Left lobe of liver (tissue), 2 donors: ENCODE results near the gene TMEM156. TPM values are rescaled to one million over a fixed set of nuclear protein-coding genes. Genes with fewer than 3 reads are reported as not detected.

Source experiments
- ATAC-seq: fragments of 200-7000 bp; cut with Tn5 transposase; one replicate; pipeline ENCODE4 v1.9.1; 2020; ENCODE audit warnings: mild to moderate bottlenecking, moderate library complexity
- DNase-seq: peaks from one replicate; pipeline ENCODE4 v3.0.0-alpha.2; 2020; ENCODE audit warnings: low spot score
- total RNA-seq: library from RNA; stranded (reverse); gene quantifications from one replicate; pipeline ENCODE4 v1.2.1, GENCODE V29; 2021
- donor health status: DM: no; HTN: no; CAD: no; lungs with moderate emphysema.
- donor health status: DM: no; HTN: yes; CAD: no.

Gene TMEM156
- total RNA-seq, 1 donor from 2014 or later, result 0.55 TPM

DNA sequence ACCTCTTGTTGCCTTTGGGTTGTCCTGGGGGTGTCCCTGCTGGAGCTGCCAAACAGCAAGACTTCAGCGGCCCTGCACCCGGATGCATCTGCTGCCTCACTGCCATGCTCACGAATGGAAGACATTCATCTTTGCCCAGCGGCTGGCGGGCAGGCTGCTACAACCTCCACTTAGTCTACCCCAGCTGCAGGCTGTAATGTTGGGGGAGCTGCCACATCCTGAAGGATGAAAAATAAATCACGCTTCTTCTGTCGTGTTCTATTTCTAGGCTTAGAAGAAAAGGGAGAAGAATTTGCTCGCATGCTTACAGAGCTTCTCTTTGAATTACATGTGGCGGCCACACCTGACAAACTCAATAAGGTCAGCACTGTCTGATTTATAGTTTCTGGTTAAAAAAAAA is 103.2 kb downstream of the TMEM156 start:
- DNase-seq (no peak), ATAC-seq (no peak)

DNA sequence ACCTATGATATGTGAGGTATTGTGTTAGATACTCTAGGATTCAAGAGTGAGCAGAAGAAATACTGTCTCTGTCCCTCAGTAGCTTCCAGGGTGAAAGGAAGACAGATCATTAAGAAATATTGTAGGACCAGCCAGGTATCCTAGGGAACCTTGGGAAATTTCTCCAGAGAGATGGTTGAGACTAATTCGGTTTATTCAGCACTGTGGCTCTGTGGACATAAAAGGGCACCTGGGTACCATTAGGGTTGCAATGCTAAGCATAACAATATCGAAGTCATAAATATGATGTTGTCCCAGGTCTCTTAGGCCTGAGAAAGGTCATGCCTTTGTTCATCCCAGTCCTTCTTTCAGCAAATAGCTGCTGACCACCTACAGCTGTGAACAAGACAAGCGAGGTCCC is 103.6 kb downstream of the TMEM156 start:
- ATAC-seq (no peak), DNase-seq (no peak)

DNA sequence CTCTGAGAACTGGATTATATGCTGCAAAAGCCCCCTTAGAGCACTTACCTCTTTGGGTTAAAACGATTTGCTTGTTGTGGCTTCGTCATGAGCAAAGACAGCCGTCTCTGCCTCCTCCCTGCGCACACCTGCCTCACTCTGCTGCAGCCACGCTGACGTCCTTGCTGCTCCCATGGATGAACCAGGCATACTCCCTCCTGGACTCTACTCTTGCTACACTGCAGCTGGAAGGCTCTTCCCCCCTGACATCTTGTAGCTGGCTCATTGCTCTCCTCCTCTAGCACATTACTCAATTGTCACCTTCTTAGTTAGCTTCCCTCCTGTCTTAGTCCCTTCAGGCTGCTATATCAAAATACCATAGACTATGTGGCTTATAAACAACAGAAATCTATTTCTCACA is 105.3 kb downstream of the TMEM156 start:
- no peak for ATAC-seq
- DNase-seq, result no peak

DNA sequence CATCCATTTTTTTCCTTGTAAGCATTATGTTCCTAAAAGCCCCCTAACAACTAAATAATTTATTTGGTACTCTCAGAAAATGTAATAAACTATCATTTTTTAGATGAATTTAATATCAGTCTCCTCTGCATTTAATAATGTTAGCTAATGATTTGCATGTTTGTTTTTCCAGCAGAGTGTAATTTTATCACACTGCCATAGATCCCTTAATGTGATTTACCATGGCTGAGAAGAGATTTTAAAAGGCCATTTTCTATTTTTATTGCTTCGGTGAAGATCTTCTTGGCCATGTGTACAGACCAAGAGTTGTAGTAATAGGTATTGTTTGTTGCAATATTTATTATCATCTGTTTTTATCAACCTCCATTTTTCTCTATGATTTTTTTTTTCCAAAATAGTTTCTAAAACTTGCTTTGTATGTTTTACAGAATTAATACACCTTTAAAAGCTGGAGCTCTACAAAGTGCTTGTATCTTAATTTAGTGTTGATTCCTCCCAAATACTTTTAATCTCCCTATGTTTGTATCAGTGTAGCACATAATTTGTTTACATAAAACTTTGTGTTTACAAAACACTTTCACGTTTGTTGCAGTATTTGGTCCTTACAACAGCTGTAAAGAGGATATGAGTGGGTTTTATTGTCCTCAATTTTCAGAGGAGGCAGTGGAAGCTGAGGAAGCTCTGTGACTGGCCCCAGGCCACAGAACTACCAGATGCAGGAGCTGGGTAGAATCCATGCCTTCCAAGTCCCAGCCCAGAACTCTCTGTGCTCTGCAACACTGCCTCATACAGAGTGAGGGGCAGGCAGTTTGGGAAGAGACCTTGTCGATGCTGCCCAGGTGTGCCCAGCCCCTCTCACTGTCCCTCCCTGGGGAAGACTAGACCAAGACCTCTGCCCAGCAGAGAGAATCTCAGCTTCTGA is 106.5 kb downstream of the TMEM156 start:
- ATAC-seq, result no peak
- no peak for DNase-seq

DNA sequence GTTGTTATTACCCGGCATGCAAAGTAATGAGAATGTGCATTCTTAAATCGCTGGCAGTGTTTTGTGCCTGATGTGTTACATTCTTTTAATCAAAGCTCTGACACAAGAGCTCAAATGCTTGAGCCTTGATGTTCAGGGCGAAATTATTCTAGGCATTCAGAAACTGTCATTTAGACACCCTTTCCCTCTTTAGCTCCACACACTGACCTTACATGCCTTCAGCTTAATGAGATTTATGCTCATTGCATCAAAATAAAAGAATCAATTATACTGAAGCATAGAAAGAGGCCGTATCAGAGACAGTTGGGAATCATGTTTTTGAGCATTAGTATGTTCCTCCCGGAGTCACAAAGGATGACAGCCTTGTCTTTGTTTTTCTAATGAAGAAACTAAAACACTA is 107.9 kb downstream of the TMEM156 start:
- DNase-seq, result no peak

DNA sequence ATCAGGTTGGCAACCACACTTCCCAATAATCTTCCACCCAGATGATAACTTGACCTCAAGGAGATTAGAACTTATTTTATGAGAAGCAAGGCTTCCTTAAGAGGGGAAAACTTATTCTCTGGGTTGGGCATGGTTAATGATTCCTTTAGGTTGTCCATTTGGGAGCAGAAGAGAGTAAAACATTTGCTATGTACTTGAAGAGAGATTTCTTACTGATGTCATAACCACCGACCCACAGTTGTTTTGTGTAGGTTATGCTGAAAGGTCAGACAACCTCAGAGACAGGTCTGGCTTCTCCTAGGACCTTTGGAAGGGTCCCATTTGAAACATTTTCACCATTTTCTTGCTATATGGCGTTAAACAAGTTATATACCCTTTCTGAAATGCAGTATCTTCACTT is 108.5 kb downstream of the TMEM156 start:
- ATAC-seq (no peak), DNase-seq (no peak)

More for the DNA sequence above, 107.9 kb downstream of the TMEM156 start:
- no peak for ATAC-seq

DNA sequence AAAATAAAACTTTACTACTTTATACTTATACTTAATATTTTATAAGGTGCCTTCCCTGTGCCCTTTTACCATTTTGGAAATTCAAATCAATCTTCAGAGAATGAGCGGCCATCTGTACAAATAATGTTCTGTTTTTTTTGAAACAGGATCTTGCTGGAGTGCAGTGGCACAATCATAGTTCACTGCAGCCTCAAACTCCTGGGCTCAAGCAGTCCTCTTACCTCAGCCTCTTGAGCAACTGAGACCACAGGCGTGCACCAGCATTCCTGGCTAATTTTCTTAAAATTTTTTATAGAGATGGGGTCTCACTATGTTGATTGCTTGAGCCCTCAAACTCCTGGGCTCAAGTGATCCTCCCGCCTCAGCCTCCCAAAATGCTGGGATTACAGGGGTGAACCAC is 111.1 kb downstream of the TMEM156 start:
- no peak for ATAC-seq
- DNase-seq, result no peak

DNA sequence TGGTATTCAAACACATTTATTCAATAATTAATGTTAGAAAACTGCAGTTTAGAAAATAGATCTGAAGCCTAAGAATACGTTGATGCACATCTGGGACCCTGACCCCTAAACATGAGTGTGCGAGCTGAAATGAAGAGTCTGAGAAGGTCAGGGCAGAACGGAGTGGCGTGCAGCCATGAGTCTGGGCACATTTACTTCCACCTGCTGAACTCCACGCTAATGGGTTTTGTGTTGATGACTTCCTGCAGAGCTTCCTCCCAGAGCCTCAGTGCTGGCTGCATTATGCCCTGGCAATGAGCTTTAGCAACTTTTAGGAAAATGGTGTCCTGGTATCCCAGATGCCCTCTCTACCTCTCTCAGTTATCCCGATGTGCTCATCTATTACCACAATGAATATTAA is 111.5 kb downstream of the TMEM156 start:
- ATAC-seq, result no peak
- no peak for DNase-seq

DNA sequence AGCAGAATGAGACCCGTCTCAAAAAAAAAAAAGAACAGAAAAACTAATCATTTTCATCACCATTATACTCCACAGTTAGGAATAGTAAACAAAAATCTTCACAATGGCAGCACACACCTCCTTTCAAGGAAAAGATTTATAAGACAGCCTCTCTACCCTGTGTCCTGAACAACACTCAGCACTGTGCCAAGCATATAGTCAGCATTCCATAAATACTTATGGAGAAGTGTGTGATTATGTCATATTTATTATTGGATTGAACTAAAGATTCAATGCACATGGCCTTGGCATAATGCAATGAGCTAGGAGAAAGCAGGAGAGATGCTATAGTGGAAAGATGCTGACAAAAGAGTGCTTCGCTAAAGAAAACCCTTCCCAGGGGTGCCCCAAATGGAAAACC is 112.0 kb downstream of the TMEM156 start:
- no peak for ATAC-seq
- no peak for DNase-seq

DNA sequence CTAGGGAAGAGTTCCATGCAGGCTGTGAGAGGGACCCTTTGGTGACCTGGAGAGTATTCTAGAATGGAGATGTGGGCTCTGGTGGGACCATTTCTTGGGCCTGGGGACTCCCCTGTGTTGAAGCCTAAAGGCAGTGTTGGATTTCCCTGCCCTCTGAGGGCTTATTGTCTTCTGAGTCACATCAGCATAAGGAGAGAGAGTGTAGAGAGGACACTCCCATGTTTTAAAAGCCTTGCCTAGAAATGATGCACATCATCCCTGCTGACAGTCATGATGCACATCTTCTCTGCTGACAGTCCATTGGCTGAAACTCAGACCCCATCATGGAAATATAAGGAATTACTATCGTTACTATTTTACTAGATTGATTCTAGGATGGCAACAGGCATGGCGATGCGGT is 112.7 kb downstream of the TMEM156 start:
- DNase-seq (no peak), ATAC-seq (no peak)

DNA sequence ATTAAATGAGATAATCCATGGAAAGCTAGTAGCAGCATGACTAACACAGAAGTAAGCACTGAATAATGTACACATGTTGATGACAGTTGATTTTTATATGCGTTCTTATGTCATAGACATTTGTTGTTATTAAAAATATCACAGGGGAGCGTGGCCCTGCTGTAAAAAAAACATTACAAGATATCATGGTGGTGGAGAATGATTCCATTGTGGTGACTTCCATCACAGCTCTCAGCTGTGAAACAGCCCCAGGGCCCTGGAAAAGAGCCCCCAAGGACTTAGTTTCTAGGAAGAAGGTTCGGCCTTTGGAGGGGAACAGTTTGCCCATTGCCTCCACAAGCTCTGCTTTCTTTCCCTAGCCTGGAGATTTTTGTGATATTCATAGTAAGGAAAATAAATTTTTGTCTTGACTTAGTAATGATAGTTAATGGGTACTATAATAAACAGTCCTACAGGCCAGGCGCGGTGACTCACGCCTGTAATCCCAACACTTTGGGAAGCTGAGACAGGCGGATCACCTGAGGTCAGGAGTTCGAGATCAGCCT is 114.7 kb downstream of the TMEM156 start:
- no peak for ATAC-seq

More for the DNA sequence above, 114.7 kb downstream of the TMEM156 start:
- no peak for DNase-seq

Other genes starting within 250 kb of the TMEM156 start
- gene TLR10, start 249.4 kb downstream of the TMEM156 start, total RNA-seq, result 0.08 TPM
- 4.2 TPM for gene TLR1, start 227.6 kb downstream of the TMEM156 start, total RNA-seq
- 1.5 TPM for gene TLR6, start 175.6 kb downstream of the TMEM156 start, total RNA-seq
- gene FAM114A1, start 164.6 kb downstream of the TMEM156 start, total RNA-seq, result 52.6 TPM
- 30.4 TPM for gene KLHL5, start 29.8 kb upstream of the TMEM156 start, total RNA-seq
- 24.9 TPM for gene WDR19, start 150.1 kb upstream of the TMEM156 start, total RNA-seq